Fibroblast of the aortic adventitia (primary cell): Measurements from ENCODE around the gene CCDC167. TPM values are rescaled to one million over a fixed set of nuclear protein-coding genes. Genes with fewer than 3 reads are reported as not detected.

Experiments used
- DNase-seq: peaks from one replicate; pipeline ENCODE4 v3.0.0-alpha.2; 2010; ENCODE audit warnings: low read depth
- H3K4me3 ChIP-seq: 2 replicates; pipeline ENCODE4 v1.5.1; 2011; ENCODE audit warnings: low read depth, mild to moderate bottlenecking, control low read depth, low read length, moderate library complexity
- total RNA-seq: library from RNA; depleted of rRNA; stranded (reverse); fragments of >200 nt; gene quantifications from 2 replicates; pipeline ENCODE4 v1.2.3, GENCODE V29; 2012; ENCODE audit warnings: low replicate concordance
- TF ChIP-seq, protein P1 (sequence below): IDR thresholded peaks from 2 replicates; pipeline ENCODE4 v1.5.1; 2011; ENCODE audit warnings: mild to moderate bottlenecking, low read length, control low read depth, inconsistent platforms; ENCODE audit not compliant: insufficient read depth

The CCDC167 gene
- total RNA-seq, 1 donor = 35.0 TPM

DNA sequence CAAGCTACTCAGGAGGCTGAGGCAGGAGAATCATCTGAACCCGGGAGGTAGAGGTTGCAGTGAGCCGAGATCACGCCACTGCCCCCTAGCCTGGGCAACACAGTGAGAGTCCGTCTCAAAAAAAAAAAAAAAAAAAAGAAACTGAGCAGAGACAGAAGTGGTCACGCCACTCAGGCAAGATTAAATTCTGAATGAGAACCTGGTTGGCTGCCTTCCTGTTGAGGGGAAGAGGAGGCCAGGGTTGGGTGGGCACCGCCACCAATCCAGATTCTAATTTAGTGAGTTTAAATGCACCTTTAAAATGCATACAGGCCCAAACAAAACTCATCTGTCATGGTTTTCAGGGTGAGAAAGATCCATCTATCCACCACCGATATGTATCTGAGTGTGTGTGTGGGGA is 23.7 kb upstream of the CCDC167 start:
- TF ChIP-seq, protein P1, sequence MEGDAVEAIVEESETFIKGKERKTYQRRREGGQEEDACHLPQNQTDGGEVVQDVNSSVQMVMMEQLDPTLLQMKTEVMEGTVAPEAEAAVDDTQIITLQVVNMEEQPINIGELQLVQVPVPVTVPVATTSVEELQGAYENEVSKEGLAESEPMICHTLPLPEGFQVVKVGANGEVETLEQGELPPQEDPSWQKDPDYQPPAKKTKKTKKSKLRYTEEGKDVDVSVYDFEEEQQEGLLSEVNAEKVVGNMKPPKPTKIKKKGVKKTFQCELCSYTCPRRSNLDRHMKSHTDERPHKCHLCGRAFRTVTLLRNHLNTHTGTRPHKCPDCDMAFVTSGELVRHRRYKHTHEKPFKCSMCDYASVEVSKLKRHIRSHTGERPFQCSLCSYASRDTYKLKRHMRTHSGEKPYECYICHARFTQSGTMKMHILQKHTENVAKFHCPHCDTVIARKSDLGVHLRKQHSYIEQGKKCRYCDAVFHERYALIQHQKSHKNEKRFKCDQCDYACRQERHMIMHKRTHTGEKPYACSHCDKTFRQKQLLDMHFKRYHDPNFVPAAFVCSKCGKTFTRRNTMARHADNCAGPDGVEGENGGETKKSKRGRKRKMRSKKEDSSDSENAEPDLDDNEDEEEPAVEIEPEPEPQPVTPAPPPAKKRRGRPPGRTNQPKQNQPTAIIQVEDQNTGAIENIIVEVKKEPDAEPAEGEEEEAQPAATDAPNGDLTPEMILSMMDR = no peak
- no peak for DNase-seq

GRCh38 chr6:37522836-37523235 is 23.1 kb upstream of the CCDC167 start:
- TF ChIP-seq, protein P1 = no peak
- H3K4me3 ChIP-seq = no peak overlapping the region
- no peak for DNase-seq

More for the DNA sequence above, 23.7 kb upstream of the CCDC167 start:
- H3K4me3 ChIP-seq = no peak overlapping the region

DNA sequence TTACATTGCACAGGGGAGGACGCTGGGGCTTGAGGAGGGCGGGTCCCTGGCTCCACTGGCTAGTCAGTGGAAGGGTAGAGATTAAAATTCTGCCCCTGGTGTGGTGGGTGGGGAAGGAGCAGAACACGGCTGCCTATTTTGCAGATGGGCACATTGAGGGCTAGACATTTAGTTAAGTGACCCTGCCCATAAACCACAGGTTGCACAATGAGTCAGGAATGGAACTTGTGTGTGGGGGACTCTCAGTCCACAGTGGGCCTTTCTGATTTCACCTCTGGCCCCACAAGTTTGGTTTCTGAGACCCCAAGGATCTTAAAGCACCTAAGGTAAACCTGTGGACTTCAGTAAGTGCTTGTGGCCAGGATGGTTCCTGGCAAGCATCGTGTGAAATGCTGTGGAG is 22.0 kb upstream of the CCDC167 start:
- no peak for DNase-seq
- TF ChIP-seq, protein P1 = no peak
- no peak overlapping the region for H3K4me3 ChIP-seq

GRCh38 chr6:37520926-37521325 is 21.2 kb upstream of the CCDC167 start:
- TF ChIP-seq, protein P1 = no peak
- no peak for DNase-seq
- H3K4me3 ChIP-seq = no peak overlapping the region

DNA sequence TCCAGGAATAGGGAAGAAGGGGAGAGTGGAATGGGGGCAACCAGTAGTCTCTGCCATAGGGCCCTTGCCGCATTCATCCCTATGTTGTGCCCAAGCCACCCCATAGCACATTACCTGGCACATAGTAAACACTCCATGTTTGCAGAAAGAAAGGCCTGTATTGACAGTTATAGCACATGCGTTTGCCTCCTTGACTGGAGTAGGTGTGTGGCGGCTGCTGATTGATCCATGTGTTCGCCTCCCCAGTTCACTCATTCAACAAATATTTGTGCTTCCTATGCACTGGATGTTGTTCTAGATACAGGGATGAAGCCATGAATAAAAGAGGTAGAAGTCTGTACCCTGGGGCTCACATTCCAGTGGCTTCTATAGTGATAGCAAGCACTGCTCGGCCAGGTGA is 19.8 kb upstream of the CCDC167 start:
- no peak overlapping the region for H3K4me3 ChIP-seq
- no peak for DNase-seq
- TF ChIP-seq, protein P1 = no peak

DNA sequence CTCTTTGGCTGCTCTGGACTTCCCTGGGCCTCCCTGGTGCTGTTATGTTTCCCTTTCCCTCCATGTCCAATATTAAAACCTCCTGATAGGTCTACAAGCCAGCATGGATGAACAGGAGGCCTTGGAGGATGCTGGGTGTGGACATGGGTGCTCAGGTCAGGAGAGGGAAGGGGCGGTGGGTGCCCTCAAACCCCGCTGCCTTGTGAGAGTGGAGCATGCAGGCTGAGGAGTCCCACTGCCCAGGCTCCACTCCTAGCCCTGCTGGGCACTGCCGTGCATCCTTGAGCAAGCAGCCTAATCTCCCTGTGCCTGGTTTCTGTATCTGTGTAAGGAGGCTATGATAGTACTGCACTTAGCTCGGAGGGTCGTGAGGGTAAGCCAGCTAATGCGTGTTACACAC is 18.4 kb upstream of the CCDC167 start:
- no peak for DNase-seq
- TF ChIP-seq, protein P1 = no peak
- H3K4me3 ChIP-seq = no peak overlapping the region

DNA sequence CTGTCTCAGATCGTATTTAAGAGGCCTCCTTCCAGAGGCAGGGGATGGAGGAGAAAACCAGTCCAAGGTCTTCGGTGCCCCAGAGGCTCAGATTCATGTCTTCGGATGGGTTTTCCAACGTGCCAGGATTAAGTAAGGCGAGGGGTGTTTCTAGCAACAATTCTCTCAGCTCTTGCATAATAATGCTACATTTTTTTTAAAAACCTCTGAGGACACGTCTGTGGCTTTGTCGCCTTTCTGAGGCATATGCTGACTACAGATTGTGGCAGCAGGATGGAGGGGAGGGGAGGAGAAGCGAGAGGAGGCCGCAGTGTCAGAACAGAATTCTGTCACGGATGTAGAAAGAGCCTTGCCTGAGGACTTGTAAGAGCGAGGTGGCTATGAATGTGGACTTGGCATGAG is 17.7 kb upstream of the CCDC167 start:
- TF ChIP-seq, protein P1 = no peak
- DNase-seq = no peak
- no peak overlapping the region for H3K4me3 ChIP-seq
